ENCODE measurements around the gene TMEM18.

- TF ChIP-seq MAFK (IDR thresholded peaks at IDR 0.05; ENCODE audit: low read length) (no peak), ZNF24 (IDR thresholded peaks at IDR 0.05) (no peak), POLR2AphosphoS2 (IDR thresholded peaks at IDR 0.05; ENCODE audit: low read length) (no peak), CC2D1A (IDR thresholded peaks at IDR 0.05) (no peak), NR2C2 (CRISPR knock-in tag; IDR thresholded peaks at IDR 0.05) (no peak), NR2C2 (tag; IDR thresholded peaks at IDR 0.05) (no peak), RCOR1 (IDR thresholded peaks at IDR 0.05; ENCODE audit: borderline replicate concordance in 1 of 2, low read depth in 2 of 2, low read length in 2 of 2) (no peak), MTA3 (IDR thresholded peaks at IDR 0.05; ENCODE audit: borderline replicate concordance) (no peak), CREB1 (IDR thresholded peaks at IDR 0.05) (no peak), CREB1 (CRISPR knock-in tag; IDR thresholded peaks at IDR 0.05) (no peak), ID3 (CRISPR knock-in tag; IDR thresholded peaks at IDR 0.05) (no peak), ID3 (tag; IDR thresholded peaks at IDR 0.05) (no peak), CTCF (IDR thresholded peaks at IDR 0.05 in 2 of 3, conservative IDR thresholded peaks at IDR 0.05 in 1 of 3; ENCODE audit: insufficient read depth in 2 of 3, low read depth in 1 of 3, low read length in 3 of 3) (no peak), FOS (IDR thresholded peaks at IDR 0.05; ENCODE audit: extremely low read depth, insufficient read length) (no peak)
Measured at GRCh38 chr2:663221-663620, 14.0 kb downstream of the TMEM18 start.

Measured in K562 (cell line).